Stomach (tissue), 4 donors: Measurements from ENCODE around the gene ABCA7.

Experiments
- POLR2AphosphoS5 ChIP-seq, 3 donors: sonication (generic); formaldehyde crosslinking; IDR thresholded peaks; one replicate each; pipeline ENCODE4 v1.6.1; 2016; ENCODE audit warnings: antibody characterized with exemption in 3 of 3
- TF ChIP-seq, protein P1 (sequence below), 7 experiments: fragments of 450-650 bp in 4 of 7; fragments of 200-600 bp in 3 of 7; sonication (generic) in 3 of 7; IDR thresholded peaks; one replicate each; pipeline ENCODE4 v1.5.1; 2016 to 2019; ENCODE audit warnings: antibody characterized with exemption in 7 of 7, control low read depth in 2 of 7, mild to moderate bottlenecking in 1 of 7

GRCh38 chr19:1088416-1089010, 48.6 kb downstream of the ABCA7 start:
- TF ChIP-seq, protein P1, sequence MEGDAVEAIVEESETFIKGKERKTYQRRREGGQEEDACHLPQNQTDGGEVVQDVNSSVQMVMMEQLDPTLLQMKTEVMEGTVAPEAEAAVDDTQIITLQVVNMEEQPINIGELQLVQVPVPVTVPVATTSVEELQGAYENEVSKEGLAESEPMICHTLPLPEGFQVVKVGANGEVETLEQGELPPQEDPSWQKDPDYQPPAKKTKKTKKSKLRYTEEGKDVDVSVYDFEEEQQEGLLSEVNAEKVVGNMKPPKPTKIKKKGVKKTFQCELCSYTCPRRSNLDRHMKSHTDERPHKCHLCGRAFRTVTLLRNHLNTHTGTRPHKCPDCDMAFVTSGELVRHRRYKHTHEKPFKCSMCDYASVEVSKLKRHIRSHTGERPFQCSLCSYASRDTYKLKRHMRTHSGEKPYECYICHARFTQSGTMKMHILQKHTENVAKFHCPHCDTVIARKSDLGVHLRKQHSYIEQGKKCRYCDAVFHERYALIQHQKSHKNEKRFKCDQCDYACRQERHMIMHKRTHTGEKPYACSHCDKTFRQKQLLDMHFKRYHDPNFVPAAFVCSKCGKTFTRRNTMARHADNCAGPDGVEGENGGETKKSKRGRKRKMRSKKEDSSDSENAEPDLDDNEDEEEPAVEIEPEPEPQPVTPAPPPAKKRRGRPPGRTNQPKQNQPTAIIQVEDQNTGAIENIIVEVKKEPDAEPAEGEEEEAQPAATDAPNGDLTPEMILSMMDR (IDR thresholded peaks at IDR 0.05) = no peak
- TF ChIP-seq POLR2AphosphoS5 (IDR thresholded peaks at IDR 0.05) = peak in 1 of 3 donors; percentile 1
